ENCODE results near the gene SPATA9.

Gene SPATA9

DNA sequence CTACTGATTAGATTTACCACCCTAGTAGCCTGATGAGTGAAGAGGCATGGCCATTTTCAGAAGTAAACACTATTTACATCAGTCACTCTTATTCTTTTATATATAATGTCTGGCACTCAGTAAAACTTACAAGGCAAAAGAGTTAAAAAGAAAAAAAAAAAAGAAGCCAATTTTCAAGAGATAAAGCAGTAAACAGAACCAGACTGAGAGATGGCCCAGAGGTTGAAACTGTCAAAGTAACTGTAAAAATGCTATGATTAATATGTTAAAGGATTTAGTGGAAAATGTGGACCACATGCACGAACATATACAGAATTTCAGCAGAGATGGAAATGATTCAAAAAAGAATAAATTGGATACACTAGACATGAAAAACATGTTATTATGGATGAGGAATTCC lies 69.3 kb downstream of the SPATA9 start:
- no peak for DNase-seq

DNA sequence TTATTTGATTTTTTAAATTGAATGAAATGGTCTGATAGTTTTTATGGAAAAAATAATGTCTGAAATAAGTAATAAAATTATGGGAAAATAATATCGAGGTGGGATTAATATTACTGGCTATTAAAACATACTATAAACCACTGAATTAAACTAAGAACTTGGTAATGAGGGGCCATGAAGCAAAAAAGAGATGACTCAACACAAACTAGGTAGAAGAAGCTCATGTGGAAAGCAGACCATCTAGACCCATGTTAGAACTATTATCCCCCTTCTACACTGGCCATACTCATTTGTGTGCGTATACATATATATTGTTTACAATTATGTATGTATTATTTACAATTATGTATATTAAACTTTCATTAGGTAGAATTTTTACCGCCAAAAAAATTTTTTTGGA lies 71.4 kb downstream of the SPATA9 start:
- no peak for DNase-seq

DNA sequence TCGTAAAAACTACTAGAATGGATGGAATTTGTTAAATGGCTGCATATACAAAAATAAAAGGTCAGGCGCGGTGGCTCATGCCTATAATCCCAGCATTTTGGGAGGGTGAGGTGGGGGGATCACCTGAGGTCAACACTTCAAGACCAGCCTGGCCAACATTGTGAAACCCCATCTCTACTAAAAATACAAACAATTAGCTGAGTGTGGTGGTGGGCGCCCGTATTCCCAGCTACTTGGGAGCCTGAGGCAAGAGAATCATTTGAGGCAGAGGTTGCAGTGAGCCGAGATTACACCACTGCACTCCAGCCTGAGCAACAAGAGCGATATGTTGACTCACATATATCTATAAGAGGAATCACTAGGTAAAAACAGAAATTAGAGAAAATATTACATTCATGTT lies 72.2 kb downstream of the SPATA9 start:
- DNase-seq, result no peak

DNA sequence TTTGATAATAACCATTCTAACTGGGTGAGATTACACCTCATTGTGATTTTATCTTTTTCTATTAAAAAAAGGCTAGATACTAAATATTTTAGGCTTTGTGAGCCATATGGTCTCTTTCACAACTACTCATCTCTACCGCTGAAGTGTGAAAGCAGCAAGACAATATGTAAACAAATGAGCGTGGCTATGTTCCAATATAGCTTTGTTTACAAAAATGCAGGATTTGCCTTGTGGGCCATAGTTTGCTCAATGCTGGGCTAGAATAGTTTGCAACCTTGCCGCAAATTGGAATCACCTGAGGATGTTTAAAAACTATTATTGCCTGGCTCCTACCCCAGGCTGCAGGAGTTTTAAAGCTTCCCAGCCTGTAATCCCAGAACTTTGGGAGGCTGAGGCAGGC lies 73.1 kb downstream of the SPATA9 start:
- no peak for DNase-seq
